Fibroblast of lung (primary cell): ENCODE measurements around the gene HOXA7. TPM values are rescaled to one million over a fixed set of nuclear protein-coding genes. Genes with fewer than 3 reads are reported as not detected.

ENCODE experiments used
- DNase-seq, 2 donors: peaks; one replicate each; pipeline versions ENCODE4 v3.0.0 to v3.0.0-alpha.2; 2010; ENCODE audit warnings: low read depth in 2 of 2
- H2AFZ ChIP-seq: 2 replicates; pipeline ENCODE4 v1.5.1; 2012; ENCODE audit warnings: low read length, control low read depth, inconsistent platforms
- H3K27ac ChIP-seq: 2 replicates; pipeline ENCODE4 v1.5.1; 2011; ENCODE audit warnings: low read length, control low read depth; ENCODE audit not compliant: insufficient read depth
- H3K27me3 ChIP-seq: 2 replicates; pipeline ENCODE4 v1.5.1; 2011; ENCODE audit warnings: mild to moderate bottlenecking, low read length; ENCODE audit not compliant: control insufficient read depth, insufficient read depth
- H3K36me3 ChIP-seq: 2 replicates; pipeline ENCODE4 v1.5.1; 2011; ENCODE audit warnings: low read length; ENCODE audit not compliant: control insufficient read depth, insufficient read depth
- H3K4me1 ChIP-seq: 2 replicates; pipeline ENCODE4 v1.5.1; 2011; ENCODE audit warnings: low read length; ENCODE audit not compliant: control insufficient read depth, insufficient read depth; ENCODE audit errors: extremely low read depth
- H3K4me2 ChIP-seq: 2 replicates; pipeline ENCODE4 v1.5.1; 2011; ENCODE audit warnings: low read length, control low read depth; ENCODE audit not compliant: insufficient read depth; ENCODE audit errors: extremely low read depth
- H3K4me3 ChIP-seq, 4 experiments: fragments of 200-600 bp in 1 of 4; sonication (generic) in 1 of 4; replicated peaks in 1 of 4; 2 replicates each; pipeline ENCODE4 v1.5.1; 2011 to 2016; ENCODE audit warnings: low read length in 4 of 4, low read depth in 3 of 4, mild to moderate bottlenecking in 3 of 4, control low read depth in 2 of 4, inconsistent platforms in 1 of 4, mixed read lengths in 1 of 4; ENCODE audit not compliant: insufficient read depth in 1 of 4; ENCODE audit errors: control extremely low read depth in 1 of 4
- H3K79me2 ChIP-seq: 2 replicates; pipeline ENCODE4 v1.5.1; 2012; ENCODE audit warnings: mild to moderate bottlenecking, low read length, inconsistent platforms; ENCODE audit not compliant: control insufficient read depth, insufficient read depth
- H3K9ac ChIP-seq: 2 replicates; pipeline ENCODE4 v1.5.1; 2011; ENCODE audit warnings: mild to moderate bottlenecking, low read length, control low read depth; ENCODE audit not compliant: insufficient read depth
- H3K9me3 ChIP-seq: 2 replicates; pipeline ENCODE4 v1.5.1; 2012; ENCODE audit warnings: low read depth, low read length; ENCODE audit not compliant: control insufficient read depth, insufficient read depth
- H4K20me1 ChIP-seq: 2 replicates; pipeline ENCODE4 v1.5.1; 2011; ENCODE audit warnings: low read length; ENCODE audit not compliant: control insufficient read depth, insufficient read depth; ENCODE audit errors: extremely low read depth
- EZH2 ChIP-seq: IDR thresholded peaks from 2 replicates; pipeline ENCODE4 v1.5.1; 2012; ENCODE audit warnings: low read length, control low read depth, mild to moderate bottlenecking; ENCODE audit errors: missing control alignments
- polyA plus RNA-seq, 2 donors: library from polyadenylated mRNA; depleted of rRNA in 1 of 2; stranded (reverse) in 1 of 2; unstranded in 1 of 2; fragments of >200 nt; gene quantifications; 2 replicates each; pipeline ENCODE4 v1.2.1, GENCODE V29; 2011 to 2012; ENCODE audit warnings: missing spikeins in 1 of 2
- total RNA-seq: library from RNA; depleted of rRNA; stranded (reverse); fragments of >200 nt; gene quantifications from 2 replicates; pipeline ENCODE4 v1.2.1, GENCODE V29; 2014
- TF ChIP-seq, protein P1 (sequence below), 2 donors: IDR thresholded peaks in 1 of 2; conservative IDR thresholded peaks in 1 of 2; 1 replicate in 1 of 2; 2 replicates in 1 of 2; pipeline ENCODE4 v1.5.1; 2011 to 2012; ENCODE audit warnings: low read length in 2 of 2, control low read depth in 1 of 2, inconsistent platforms in 1 of 2, low read depth in 1 of 2, mild to moderate bottlenecking in 1 of 2

HOXA7 gene
- total and polyA plus RNA-seq, 2 donors (not counting 1 experiment from before 2014, with no cell fraction given), result 1.2 to 5.3 TPM

DNA sequence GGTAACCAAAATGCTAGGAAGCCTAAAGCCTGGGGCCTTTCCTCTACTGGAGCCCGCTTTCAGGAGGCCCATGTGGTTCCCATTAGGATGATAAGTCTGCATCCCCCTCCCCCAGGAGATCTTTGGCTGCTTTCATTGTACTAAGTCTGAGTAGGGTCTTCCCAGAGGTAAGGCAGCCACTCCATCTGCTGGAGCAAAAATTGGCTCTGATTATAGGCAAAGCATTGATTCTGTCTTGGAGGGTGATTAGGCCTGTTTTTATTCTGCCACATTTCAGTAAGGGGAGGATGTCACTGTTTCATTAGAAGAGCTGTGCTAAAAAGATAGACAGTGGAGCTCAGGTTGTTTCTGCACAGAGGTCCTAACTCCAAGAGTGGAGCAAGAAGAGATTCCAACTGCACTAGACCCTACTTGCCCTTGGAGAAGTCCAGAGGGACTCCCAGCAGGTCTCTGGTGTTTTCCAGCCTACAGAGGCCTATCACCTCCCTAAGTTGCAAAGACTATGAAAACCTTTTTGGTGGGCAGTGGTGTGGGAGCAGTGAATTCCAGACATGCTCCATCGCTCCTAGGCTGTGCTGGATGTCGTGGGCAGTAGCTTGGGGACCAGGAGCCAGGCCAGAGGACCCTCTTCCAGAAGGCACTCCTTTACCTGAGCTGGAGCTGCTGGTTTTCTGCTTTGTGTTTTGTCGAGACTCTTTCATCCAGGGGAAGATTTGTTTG is 46.8 kb downstream of the HOXA7 start:
- Histone ChIP-seq H3K27ac (peak overlapping the region; percentile 95), H3K4me1 (peaks cover 32% of the 10 kb centered on the region), H3K9ac (no peak overlapping the region), H3K9me3 (no peaks in the 10 kb centered on the region), H4K20me1 (no peaks in the 10 kb centered on the region), H3K27me3 (no peaks in the 10 kb centered on the region), H2AFZ (no peak overlapping the region), H3K4me2 (peak overlapping the region; percentile 37), H3K4me3 (peak overlapping the region in 1 of 4 experiments; percentile 92), H3K79me2 (peaks cover 63% of the 10 kb centered on the region), H3K36me3 (no peaks in the 10 kb centered on the region)
- DNase-seq, result peak in 1 of 2 donors; percentile 22
- no peak for TF ChIP-seq EZH2
- TF ChIP-seq, protein P1, sequence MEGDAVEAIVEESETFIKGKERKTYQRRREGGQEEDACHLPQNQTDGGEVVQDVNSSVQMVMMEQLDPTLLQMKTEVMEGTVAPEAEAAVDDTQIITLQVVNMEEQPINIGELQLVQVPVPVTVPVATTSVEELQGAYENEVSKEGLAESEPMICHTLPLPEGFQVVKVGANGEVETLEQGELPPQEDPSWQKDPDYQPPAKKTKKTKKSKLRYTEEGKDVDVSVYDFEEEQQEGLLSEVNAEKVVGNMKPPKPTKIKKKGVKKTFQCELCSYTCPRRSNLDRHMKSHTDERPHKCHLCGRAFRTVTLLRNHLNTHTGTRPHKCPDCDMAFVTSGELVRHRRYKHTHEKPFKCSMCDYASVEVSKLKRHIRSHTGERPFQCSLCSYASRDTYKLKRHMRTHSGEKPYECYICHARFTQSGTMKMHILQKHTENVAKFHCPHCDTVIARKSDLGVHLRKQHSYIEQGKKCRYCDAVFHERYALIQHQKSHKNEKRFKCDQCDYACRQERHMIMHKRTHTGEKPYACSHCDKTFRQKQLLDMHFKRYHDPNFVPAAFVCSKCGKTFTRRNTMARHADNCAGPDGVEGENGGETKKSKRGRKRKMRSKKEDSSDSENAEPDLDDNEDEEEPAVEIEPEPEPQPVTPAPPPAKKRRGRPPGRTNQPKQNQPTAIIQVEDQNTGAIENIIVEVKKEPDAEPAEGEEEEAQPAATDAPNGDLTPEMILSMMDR (conservative IDR thresholded peaks at IDR 0.05 in 1 of 2, IDR thresholded peaks at IDR 0.05 in 1 of 2; ENCODE audit: low read depth in 1 of 2, low read length in 2 of 2), result no peak

DNA sequence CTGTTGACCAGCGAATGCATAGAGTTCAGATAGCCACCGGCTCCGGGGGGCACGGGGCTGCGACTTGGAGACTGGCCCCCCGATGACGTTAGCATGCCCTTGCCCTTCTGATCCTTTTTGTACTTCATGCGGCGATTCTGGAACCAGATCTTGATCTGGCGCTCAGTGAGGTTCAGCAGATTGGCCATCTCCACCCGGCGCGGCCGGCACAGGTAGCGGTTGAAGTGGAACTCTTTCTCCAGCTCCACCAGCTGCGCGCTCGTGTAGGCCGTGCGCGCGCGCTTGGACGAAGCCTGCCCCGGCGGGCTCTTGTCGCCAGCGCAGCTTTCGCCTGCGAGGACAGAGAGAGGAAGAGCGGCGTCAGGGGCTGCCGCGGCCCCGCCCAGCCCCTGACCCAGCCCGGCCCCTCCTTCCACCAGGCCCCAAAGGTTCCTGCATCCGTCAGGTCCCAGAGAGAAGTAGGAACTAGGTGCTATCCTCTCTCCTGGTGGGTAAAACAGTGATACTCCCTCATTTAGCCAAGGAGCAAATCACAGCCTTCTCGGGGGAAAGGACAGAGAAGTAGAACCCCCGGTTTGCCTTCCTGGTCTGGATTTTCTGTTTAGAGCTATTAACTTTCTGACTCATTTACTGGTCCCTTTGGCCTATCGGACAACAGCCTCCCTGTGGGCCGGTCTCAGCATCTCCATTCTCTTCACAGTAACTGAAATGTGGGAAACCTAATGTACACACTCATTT is 47.9 kb downstream of the HOXA7 start:
- peak overlapping the region; percentile 95 for H3K27ac ChIP-seq
- TF ChIP-seq, protein P1 (conservative IDR thresholded peaks at IDR 0.05 in 1 of 2, IDR thresholded peaks at IDR 0.05 in 1 of 2; ENCODE audit: low read depth in 1 of 2, low read length in 2 of 2), result no peak
- no peak for TF ChIP-seq EZH2
- H3K9ac ChIP-seq, result peak overlapping the region; percentile 76
- peaks cover 32% of the 10 kb centered on the region for H3K4me1 ChIP-seq
- H3K4me3 ChIP-seq, result peak overlapping the region; percentile 20 to 92 (median 44)
- no peaks in the 10 kb centered on the region for H3K27me3 ChIP-seq
- no peaks in the 10 kb centered on the region for H4K20me1 ChIP-seq
- H2AFZ ChIP-seq, result no peak overlapping the region
- no peaks in the 10 kb centered on the region for H3K9me3 ChIP-seq
- peaks cover 64% of the 10 kb centered on the region for H3K79me2 ChIP-seq
- DNase-seq, result peak; percentile 82 to 88
- peak overlapping the region; percentile 89 for H3K4me2 ChIP-seq
- H3K36me3 ChIP-seq, result no peaks in the 10 kb centered on the region
